DND-41 (cell line): Measurements from ENCODE around the gene KIF20B.

Experiments used
- ATAC-seq: fragments of 200-7000 bp; cut with Tn5 transposase; 3 replicates; pipeline ENCODE4 v1.9.1; 2021; ENCODE audit warnings: low read depth; ENCODE audit not compliant: insufficient read depth
- DNase-seq: peaks from one replicate; pipeline ENCODE4 v3.0.0-alpha.2; 2020
- H2AFZ ChIP-seq: 2 replicates; pipeline ENCODE4 v1.6.0; 2012; ENCODE audit warnings: low read depth, low read length
- H3K27ac ChIP-seq: 2 replicates; pipeline ENCODE4 v1.5.1; 2012; ENCODE audit warnings: low read length, inconsistent platforms
- H3K27me3 ChIP-seq: fragments of 200-600 bp; sonication (generic); 2 replicates; pipeline ENCODE4 v1.6.0; 2012; ENCODE audit warnings: low read length, mild to moderate bottlenecking, inconsistent platforms; ENCODE audit not compliant: insufficient read depth, poor library complexity
- H3K36me3 ChIP-seq: 2 replicates; pipeline ENCODE4 v1.5.1; 2012; ENCODE audit warnings: low read length, inconsistent platforms; ENCODE audit not compliant: insufficient read depth
- H3K4me1 ChIP-seq: 2 replicates; pipeline ENCODE4 v1.5.1; 2012; ENCODE audit warnings: mild to moderate bottlenecking, low read length; ENCODE audit not compliant: insufficient read depth
- H3K4me2 ChIP-seq: 2 replicates; pipeline ENCODE4 v1.6.0; 2012; ENCODE audit warnings: mild to moderate bottlenecking, moderate library complexity, low read length, inconsistent platforms; ENCODE audit not compliant: insufficient read depth
- H3K4me3 ChIP-seq, 2 experiments: fragments of 200-600 bp in 1 of 2; shearing (Covaris generic) in 1 of 2; 2 replicates each; pipeline ENCODE4 v1.5.1; 2012 to 2016; ENCODE audit warnings: inconsistent platforms in 2 of 2, low read length in 2 of 2, mild to moderate bottlenecking in 2 of 2, low read depth in 1 of 2, moderate library complexity in 1 of 2
- H3K79me2 ChIP-seq: 2 replicates; pipeline ENCODE4 v1.6.0; 2012; ENCODE audit warnings: low read length, inconsistent platforms; ENCODE audit not compliant: insufficient read depth
- H3K9ac ChIP-seq: 2 replicates; pipeline ENCODE4 v1.6.0; 2012; ENCODE audit warnings: low read depth, mild to moderate bottlenecking, inconsistent platforms, low read length, moderate library complexity
- H3K9me3 ChIP-seq: 2 replicates; pipeline ENCODE4 v1.5.1; 2012; ENCODE audit warnings: low read length, moderate library complexity, mild to moderate bottlenecking, inconsistent platforms; ENCODE audit not compliant: insufficient read depth, severe bottlenecking
- H4K20me1 ChIP-seq: 2 replicates; pipeline ENCODE4 v1.6.0; 2012; ENCODE audit warnings: low read length; ENCODE audit not compliant: insufficient read depth
- EZH2 ChIP-seq: IDR thresholded peaks from 3 replicates; pipeline ENCODE4 v1.6.1; 2012; ENCODE audit warnings: borderline replicate concordance, low read depth, mild to moderate bottlenecking, moderate library complexity, low read length, inconsistent platforms; ENCODE audit not compliant: severe bottlenecking
- TF ChIP-seq, protein P1 (sequence below): IDR thresholded peaks from 2 replicates; pipeline ENCODE4 v1.5.1; 2012; ENCODE audit warnings: borderline replicate concordance, low read length, moderate library complexity, mild to moderate bottlenecking; ENCODE audit not compliant: poor library complexity, severe bottlenecking; ENCODE audit errors: extremely low read depth

Gene KIF20B

DNA sequence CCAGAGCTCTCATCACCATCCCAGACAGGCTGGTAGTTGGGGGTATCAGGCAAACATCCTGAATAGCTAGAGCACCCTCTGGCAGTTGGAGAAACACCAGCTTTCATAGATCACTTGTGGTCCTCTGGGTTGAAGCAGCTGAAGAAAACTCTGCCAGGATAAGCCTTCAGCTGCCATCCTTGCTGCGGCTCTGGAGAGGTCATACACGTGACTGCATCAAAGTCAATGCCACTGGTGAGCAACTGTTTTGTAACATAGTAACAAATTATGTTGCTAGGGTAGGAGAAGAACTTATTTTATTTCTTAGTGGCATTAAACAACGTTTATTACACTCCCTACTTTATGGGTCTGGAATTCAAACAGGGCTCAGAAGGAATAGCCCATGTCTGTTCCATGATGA lies 37.2 kb upstream of the KIF20B start:
- Histone ChIP-seq H3K4me2 (no peak overlapping the region), H3K27me3 (peaks cover 4% of the 10 kb centered on the region), H3K79me2 (no peaks in the 10 kb centered on the region), H3K9ac (no peak overlapping the region), H2AFZ (no peak overlapping the region), H3K27ac (no peak overlapping the region), H3K36me3 (no peaks in the 10 kb centered on the region), H4K20me1 (no peaks in the 10 kb centered on the region), H3K4me3 (no peak overlapping the region), H3K4me1 (no peaks in the 10 kb centered on the region), H3K9me3 (no peaks in the 10 kb centered on the region)
- DNase-seq (no peak), ATAC-seq (no peak)
- TF ChIP-seq, protein P1, sequence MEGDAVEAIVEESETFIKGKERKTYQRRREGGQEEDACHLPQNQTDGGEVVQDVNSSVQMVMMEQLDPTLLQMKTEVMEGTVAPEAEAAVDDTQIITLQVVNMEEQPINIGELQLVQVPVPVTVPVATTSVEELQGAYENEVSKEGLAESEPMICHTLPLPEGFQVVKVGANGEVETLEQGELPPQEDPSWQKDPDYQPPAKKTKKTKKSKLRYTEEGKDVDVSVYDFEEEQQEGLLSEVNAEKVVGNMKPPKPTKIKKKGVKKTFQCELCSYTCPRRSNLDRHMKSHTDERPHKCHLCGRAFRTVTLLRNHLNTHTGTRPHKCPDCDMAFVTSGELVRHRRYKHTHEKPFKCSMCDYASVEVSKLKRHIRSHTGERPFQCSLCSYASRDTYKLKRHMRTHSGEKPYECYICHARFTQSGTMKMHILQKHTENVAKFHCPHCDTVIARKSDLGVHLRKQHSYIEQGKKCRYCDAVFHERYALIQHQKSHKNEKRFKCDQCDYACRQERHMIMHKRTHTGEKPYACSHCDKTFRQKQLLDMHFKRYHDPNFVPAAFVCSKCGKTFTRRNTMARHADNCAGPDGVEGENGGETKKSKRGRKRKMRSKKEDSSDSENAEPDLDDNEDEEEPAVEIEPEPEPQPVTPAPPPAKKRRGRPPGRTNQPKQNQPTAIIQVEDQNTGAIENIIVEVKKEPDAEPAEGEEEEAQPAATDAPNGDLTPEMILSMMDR, result no peak
- TF ChIP-seq EZH2, result no peak

DNA sequence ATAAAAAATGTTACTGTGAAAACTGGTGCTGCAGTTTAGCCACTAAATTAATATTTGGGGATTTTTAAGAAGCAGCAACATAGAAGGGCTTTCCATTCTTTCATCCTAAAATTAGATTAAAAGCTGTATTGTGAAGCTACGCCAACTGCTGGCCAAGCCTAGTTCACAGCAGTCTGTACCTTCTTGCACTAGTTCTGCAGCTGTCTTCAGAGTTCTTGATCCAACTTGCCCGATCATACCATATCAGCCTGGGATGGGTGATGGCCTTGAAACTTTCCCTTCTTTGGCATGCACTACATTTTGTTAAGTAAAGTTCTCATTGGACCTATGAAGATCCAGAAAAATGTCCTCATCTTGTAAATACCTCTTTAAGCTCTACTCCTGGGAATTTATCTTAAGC lies 36.1 kb upstream of the KIF20B start:
- H2AFZ ChIP-seq, result no peak overlapping the region
- ATAC-seq, result no peak
- no peaks in the 10 kb centered on the region for H3K4me1 ChIP-seq
- no peaks in the 10 kb centered on the region for H3K9me3 ChIP-seq
- peaks cover 4% of the 10 kb centered on the region for H3K27me3 ChIP-seq
- no peak for TF ChIP-seq EZH2
- TF ChIP-seq, protein P1, result no peak
- no peak overlapping the region for H3K9ac ChIP-seq
- H3K27ac ChIP-seq, result no peak overlapping the region
- no peaks in the 10 kb centered on the region for H4K20me1 ChIP-seq
- H3K79me2 ChIP-seq, result no peaks in the 10 kb centered on the region
- H3K4me2 ChIP-seq, result no peak overlapping the region
- no peaks in the 10 kb centered on the region for H3K36me3 ChIP-seq
- H3K4me3 ChIP-seq, result no peak overlapping the region
- DNase-seq, result no peak

DNA sequence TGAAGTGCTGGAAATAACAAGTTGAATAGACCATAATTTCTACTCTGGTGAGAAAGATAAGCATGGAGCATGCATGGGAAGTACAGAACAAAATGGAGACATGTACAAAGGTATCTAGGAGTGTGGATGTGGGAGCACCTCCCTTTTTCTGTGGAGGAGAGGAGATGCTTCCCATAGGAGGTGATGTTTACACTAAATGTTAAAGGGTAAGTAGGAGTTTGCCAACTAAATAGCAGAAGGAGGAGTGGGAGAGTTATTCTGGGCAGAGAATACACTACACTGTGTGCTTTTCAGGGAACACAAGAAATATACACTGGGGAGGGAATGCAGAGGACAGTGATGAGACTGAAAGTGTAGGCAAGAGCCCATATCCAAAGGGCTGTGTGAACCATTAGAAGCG lies 35.3 kb upstream of the KIF20B start:
- DNase-seq (no peak), ATAC-seq (no peak)
- H3K36me3 ChIP-seq, result no peaks in the 10 kb centered on the region
- TF ChIP-seq EZH2, result no peak
- TF ChIP-seq, protein P1, result no peak
- no peak overlapping the region for H3K4me3 ChIP-seq
- no peaks in the 10 kb centered on the region for H3K4me1 ChIP-seq
- H3K27ac ChIP-seq, result no peak overlapping the region
- no peak overlapping the region for H3K4me2 ChIP-seq
- peaks cover 4% of the 10 kb centered on the region for H3K27me3 ChIP-seq
- no peaks in the 10 kb centered on the region for H3K9me3 ChIP-seq
- no peaks in the 10 kb centered on the region for H4K20me1 ChIP-seq
- no peak overlapping the region for H2AFZ ChIP-seq
- no peaks in the 10 kb centered on the region for H3K79me2 ChIP-seq
- no peak overlapping the region for H3K9ac ChIP-seq
